Medulla oblongata (tissue), 1 donor: Measurements from ENCODE around the gene NUTM2F.
"Not testable (repeated sequence)": the region's sequence is repeated elsewhere in the genome, so short reads cannot be mapped to it uniquely, and the experiment has no call there.

Experiments
- DNase-seq: peaks from one replicate; pipeline ENCODE4 v3.0.0-alpha.2; 2015; ENCODE audit errors: extremely low spot score

The NUTM2F gene, protein sequence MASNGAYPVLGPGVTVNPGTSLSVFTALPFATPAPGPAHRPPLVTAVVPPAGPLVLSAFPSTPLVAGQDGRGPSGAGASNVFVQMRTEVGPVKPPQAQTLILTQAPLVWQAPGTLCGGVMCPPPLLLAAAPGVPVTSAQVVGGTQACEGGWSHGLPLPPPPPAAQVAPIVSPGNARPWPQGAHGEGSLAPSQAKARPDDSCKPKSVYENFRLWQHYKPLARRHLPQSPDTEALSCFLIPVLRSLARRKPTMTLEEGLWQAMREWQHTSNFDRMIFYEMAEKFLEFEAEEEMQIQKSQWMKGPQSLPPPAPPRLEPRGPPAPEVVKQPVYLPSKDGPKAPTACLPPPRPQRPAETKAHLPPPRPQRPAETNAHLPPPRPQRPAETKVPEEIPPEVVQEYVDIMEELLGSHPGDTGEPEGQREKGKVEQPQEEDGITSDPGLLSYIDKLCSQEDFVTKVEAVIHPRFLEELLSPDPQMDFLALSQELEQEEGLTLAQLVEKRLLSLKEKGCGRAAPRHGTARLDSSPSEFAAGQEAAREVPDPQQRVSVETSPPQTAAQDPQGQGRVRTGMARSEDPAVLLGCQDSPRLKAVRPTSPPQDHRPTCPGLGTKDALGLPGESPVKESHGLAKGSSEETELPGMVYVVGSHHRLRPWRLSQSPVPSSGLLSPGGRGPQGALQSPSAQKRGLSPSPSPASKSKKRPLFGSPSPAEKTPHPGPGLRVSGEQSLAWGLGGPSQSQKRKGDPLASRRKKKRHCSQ

DNA sequence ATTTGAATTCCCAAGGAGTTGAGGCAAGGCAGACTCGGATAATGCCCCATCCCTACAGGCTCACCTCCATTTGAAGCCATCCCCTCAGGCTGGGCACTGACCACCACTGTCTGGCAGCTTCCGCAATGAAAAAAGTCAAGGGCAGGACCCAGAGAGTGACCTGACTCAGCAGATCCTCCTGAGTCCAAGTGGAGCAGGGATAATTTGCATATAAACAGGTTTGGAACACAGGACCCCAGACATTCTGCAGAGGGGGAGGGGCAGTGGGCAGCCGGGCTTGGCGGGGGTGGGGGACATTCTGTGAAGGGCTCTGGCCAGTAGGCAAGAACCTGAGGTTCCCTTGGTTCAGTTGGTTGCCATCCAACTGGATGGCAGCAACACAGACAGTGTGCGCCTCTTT, at the start of gene NUTM2F:
TSS of gene NUTM2F (minus strand) at position 101 of the 400 bp plus-strand sequence. CDS start at position 80, 21 bp downstream.
- DNase-seq = not testable (repeated sequence)

DNA sequence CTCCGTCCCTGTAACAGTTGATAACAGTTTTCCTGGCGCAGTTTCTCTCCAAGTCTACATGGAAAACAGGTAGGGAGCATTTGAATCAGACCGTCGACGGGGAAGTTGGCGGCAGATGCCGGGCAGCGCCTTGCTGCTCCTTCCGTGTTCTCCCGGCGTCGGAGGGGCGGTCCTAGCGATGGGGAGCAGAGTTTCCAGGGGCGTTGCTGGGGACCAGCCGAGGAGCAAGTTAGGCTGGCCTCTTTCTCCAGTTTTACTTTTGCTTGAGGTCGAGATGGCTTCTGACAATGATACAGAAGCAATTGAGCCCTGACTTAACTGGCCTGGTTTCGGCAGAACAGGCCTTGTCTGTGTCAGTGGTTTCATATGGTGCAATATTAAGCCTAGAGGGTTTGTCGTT, 46.8 kb upstream of the NUTM2F start:
- DNase-seq = not testable (repeated sequence)

DNA sequence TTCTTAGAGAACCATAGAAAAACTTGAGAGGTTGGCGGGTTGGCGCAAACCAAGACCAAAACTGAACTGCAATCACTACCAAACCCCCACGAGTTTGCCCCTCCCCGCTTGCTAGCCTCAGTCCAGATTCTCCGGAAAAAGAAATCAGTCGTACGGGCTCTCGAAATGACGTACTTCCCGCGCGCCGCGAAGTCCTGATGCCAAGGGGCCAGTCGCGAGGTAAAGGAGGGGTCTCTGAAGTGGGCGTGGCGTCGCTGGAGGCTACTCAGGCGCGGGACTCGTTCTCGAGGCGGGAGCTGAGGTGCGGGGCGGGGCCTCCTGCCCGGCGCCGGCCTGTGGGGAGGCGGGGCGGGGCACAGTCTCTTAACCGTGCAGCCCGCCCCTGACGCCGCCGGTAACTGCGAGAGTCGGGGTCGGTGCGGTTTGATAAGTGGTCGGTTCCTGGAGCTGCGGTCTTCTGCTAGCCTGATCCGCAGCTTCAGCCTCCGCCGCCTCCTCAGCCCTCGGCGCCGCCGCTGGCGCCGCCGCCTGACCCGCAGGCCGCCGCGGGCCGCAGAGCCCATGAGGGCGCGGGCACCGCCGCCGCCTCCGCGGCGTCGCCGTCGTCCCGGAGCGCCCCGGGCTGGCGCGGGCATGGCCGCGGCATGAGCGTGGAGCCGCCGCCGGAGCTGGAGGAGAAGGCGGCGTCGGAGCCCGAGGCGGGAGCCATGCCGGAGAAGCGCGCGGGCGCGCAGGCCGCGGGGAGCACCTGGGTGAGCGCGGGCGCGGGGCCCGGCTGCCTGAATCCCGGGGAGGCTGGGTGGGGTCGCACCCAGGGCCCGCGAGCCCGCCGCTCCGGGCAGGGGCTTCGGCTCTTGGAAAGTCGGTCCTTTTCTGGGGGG, 46.0 kb upstream of the NUTM2F start:
- DNase-seq = peak; percentile 89

DNA sequence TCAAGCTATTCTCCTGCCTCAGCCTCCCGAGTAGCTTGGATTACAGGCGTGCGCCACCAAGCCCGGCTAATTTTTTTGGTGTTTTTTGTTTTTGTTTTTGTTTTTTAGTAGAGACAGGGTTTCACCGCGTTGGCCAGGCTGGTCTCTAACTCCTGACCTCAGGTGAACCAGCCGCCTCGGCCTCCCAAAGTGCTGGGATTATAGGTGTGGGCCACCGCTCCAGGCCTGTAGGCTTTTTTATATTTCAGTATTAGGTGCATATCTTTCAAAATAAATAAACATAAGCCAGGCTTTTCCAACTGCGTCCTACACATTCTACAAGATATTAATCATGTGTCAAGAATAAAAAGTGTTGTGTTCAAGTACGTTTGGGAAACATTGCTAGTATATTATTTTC, 45.3 kb upstream of the NUTM2F start:
- DNase-seq = not testable (repeated sequence)

DNA sequence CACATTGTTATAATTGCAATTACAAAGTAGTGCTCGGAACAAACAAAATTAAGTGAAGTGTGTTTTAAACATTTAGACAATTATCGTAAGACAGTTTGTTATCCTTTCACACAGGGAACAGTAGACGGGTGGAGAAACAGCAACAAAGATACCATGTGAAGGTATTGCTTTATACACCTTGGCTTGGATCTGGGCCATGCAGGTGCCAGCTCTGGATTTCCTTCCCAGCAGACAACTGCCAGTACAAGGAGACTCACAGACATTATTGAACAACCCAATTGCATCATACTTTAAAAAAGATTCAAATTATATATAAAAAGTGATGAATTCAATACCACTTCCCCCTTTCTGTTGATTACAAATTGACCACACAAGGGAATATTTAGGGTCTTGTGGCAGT, 41.8 kb upstream of the NUTM2F start:
- DNase-seq = not testable (repeated sequence)

DNA sequence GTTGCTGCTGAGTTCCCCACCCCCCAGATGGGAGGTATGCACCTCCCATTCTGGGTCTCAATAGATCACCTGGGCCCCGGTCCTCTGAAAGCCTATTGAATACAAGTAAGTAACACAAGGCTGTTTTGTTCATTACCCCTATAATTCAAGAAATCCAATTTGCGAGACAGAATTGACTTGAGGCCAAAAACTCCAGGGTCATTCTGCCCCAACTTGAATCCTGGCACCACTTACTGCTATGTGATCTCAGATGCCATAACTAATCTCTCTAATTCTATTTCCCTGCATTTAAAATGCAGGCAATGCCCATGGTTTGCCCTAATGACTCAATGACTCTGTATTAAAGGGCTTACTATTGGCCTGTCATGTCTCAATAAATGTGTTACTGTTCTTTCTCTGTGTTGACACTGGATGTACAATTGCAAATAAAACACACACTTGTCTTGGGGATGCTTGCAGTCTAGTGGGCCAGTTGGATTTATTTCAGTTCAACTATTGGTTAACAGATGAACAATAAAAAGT, 35.7 kb upstream of the NUTM2F start:
- DNase-seq = not testable (repeated sequence)

DNA sequence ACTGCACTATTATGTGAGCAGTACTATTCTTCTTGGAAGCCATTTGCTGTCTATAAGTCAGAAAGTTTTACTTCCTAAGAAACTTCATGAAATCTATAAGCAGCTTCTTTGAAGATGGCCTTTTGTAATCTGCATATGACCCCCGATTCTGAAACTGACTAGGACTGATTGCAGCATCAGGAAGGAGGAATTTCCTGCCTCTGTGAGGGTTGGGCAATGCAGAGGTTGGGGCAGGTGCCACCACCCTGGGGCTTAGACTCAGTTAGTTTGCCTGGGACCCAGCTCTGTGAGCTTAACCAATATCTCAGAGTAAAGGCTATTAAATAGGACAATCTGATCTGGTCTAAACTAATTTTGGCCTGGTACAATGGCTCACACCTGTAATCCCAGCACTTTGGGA, 28.7 kb upstream of the NUTM2F start:
- DNase-seq = not testable (repeated sequence)

DNA sequence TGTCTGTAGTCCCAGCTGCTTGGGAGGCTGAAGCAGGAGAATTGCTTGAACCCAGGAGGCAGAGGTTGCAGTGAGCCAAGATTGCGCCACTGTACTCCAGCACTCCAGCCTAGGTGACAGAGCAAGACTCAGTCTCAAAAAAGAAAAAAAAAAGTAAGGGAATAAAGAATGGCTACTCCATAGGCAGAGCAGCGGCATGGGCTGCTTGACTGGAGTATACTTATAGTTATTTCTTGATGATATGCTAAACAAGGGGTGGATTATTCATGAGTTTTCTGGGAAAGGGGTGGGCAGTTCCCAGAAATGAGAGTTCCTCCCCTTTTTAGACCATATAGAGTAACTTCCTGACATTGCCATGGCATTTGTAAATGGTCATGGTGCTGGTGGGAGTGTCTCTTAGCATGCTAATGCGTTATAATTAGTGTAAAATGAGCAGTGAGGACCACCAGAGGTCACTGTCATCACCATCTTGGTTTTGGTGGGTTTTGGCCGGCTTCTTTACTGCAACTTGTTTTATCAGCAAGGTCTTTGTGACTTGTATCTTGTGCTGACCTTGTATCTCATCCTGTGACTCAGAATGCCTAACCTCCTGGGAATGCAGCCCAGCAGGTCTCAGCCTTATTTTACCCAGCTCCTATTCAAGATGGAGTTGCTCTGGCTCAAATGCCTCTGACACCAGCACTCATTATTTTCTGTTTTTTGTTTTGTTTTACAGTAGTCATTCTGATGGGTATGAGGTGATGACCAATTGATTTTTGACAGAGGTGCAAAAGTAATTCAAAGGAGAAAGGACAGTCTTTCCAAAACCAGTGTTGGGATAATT, 23.7 kb upstream of the NUTM2F start:
- DNase-seq = not testable (repeated sequence)

DNA sequence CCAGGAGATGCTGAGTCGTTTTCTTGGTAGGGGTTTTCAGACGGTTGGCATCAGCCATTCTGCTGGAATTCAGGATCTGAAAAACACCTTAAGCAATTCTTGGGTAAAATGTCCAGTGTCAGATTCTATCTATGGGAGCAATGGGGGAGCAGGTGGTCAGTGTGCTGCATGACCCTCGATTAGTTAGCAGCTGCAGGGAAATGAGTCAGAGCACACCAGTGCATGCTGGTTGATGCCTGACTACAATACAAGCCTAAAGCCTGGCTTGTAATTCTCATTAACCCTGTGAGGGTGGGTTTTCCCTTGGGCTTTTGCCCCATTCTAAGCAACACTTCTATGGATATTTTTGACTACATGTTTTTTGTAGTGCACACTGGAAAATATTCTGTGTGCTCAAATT, 20.3 kb upstream of the NUTM2F start:
- not testable (repeated sequence) for DNase-seq

DNA sequence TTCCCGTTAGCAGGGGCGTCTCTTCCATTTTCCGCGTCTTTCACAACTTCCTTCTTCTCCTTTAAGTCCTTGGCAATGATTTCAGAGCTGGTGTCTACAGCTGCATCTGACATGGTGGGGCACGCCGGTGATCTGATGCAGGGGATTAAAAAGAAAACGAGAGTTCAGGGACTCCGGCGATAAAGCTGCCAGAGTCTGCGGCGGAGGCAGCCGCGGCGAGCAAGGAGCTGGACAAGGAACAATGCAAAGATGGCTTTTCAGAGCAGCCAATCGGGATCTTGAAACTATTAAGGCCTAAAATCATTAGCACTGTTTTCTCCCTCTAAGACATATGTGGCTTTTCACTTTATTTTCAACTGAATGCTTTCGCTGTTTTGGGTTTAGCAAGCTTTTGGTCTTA, 19.0 kb upstream of the NUTM2F start:
- not testable (repeated sequence) for DNase-seq

DNA sequence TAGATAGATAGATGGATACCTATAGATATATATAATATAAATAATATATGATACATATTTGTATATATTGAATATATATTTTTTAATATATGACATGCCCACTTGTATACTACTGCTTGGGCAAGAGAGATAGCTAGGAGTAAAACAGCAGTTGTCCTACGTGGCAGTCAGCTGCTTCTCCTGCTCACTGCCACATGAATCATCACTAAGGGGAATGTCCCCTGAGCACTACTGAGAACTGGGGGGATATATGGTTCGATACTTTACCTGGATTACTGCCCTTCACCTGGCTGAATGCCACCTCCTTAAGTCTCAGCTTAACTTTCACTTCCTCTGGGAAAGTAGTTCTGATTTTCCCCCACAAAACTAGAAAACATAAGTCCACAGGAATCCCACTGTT, 13.3 kb upstream of the NUTM2F start:
- DNase-seq = not testable (repeated sequence)

DNA sequence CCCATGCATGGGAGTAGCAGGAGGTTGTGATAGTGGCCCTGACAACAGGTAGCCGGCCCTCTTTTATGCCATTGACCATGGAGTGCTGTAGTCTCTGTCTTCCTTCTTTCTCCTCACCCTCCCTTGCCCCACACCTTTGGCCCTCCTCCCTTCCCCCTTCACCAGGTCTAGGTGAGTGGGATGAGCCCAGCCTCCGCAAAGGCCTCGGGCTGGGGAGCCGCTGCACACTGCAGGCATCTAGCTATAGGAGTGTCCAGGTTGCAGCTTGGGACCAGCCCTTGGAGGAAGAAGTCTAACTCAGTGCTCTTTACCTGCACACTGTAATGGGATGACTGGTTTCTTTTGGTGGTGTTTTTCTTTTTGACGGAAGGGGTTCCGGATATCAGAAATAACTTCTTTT, 12.3 kb upstream of the NUTM2F start:
- DNase-seq = not testable (repeated sequence)

DNA sequence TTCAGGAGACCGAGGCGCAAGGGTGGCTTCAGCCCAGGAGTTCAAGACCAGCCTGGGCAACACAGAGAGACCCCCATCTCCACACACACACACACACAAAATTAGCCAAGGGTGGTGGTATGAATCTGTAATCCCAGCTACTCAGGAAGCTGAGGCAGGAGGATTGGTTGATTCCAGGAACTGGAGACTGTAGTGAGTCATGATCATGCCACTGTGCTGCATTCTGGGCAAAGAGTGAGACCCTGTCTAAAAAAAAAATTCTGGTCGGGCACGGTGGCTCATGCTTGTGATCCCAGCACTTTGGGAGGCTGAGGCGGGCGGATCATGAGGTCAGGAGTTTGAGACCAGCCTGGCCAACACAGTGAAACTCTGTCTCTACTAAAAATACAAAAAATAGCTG, 11.2 kb upstream of the NUTM2F start:
- not testable (repeated sequence) for DNase-seq

DNA sequence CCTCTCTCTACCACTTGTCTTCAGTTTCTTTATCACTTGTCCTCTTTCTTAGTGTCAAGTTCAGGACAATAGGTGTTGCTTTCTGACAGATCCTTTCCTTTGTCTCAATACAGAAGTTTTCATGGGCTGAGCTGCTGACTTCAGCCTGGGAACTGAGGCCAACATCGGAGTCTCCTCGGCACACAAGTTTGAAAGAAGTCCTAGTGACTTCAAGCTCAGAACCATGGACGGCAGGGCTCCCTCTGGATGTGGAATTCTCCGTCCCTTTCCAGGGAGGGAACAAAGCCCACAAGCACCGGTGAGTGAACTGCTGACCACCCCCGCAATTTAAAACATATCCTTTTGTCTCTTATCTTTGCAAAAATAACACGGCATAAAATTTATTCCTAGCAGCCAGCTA, 10.3 kb upstream of the NUTM2F start:
- not testable (repeated sequence) for DNase-seq

DNA sequence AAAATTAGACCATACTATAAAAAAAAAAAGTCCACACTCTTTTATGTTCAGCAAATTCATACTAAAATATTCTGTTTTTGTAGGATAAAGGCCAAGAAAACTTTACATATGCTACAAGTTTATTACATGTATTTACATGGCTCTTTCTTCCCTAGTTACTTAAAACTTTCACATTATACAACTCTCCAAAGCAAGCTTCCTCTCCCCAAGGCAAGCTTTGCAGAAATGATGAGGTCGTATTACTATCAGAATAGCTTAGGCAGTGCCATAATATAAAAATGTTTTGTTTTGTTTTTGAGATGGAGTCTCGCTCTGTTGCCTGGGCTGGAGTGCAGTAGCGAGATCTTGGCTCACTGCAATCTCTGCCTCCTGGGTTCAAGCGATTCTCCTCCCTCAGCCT, 8.0 kb upstream of the NUTM2F start:
- DNase-seq = not testable (repeated sequence)

DNA sequence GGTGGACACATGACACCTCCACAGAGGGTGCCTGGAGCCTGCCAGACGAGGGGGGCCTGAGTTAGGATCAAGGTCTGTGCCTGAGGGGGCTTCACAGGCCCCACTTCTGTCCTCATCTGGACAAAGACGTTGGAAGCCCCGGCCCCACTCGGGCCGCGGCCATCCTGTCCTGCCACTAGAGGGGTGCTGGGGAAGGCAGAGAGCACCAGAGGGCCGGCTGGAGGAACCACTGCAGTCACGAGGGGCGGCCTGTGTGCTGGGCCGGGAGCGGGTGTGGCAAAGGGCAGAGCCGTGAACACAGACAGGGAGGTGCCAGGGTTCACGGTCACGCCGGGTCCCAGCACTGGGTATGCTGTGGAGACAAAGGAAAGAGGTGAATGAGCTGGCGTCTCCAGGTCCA, 2.9 kb downstream of the NUTM2F start:
- not testable (repeated sequence) for DNase-seq

DNA sequence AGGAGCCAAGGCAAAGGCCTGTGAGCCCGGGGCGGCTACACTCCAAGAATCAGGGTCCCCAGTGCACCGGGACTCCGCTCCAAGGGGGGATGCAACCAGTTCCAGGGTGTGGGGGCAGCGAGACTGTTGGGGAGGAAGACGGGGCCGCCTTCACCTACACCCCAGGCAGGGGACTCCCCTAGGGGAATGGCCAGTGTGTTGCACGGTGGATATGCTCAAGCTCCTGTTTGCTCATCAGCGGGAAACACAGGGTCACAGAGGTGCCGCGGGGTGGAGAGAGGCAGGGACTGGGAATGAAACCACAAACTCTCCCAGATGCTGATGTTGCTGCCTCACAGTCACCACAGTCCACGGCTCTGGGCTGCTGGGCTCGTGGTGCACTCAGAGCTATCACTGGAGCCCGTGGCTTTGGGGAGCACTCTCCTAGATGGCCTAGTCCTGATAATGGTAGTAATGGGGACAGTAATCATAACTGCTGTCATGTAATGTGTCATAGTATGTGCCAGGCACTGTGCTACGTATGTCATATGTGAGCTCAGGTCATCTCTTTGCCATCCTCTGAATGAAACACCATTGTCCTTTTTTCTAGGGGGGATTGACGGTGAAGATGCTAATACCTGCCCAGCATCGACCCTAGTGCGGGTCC, 5.2 kb downstream of the NUTM2F start:
- not testable (repeated sequence) for DNase-seq

DNA sequence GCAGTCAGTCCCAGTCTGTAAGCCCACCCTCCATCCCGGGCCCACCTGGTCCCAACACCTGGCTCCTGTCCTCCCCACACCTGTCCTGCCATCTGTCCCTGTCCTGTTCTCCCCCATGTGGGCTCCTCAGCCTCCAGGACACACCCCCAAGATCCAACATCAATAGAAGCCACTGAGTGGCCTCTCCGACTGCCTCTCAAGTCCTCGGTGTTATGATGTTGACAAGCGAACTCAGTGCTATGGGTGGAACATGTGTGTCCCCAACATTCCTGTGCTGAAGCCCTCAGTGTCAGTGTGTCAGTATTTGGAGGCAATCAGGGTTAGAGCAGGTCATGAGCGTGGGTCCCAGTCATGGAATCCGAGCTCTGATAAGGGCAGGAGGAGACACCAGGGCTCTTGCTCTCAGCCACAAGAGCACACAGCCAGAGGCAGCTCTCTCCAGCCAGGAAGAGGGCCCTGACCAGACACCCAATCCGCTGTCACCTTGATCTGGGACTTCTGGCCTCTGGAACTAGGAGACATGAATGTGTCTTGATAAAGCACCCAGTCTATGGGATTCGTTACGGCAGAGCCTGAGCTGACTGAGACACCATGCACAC, 6.0 kb downstream of the NUTM2F start:
- not testable (repeated sequence) for DNase-seq

DNA sequence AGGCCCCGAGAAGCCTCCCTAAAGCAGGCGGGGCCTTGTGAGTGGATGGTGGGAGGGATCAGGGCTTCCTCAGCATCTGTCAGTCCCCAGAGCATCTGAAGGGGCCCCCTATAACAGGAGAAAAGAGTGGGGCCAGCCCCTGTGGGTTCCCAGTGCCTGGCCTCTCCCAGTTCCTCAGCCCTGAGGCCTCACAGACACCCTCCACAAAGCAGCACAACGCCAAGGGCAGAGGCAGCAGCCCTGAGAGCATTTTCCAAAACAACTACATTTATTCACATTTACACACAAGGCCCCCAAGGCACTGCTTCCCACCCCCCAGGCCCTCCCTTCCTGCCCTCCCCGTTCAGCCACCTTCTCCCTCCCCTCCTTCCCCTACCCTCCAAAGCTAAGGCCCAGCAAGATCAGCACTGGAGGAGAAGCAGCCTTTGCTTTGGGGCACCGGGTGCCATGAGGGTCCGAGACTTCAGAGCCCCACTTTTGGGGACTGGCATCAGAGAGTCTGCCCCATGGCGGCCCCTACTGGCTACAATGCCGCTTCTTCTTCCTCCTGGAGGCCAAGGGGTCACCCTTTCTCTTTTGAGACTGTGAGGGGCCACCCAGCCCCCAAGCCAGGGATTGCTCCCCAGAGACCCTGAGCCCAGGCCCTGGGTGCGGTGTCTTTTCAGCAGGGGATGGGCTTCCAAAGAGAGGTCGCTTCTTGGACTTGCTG, 10.3 kb downstream of the NUTM2F start:
- DNase-seq = not testable (repeated sequence)
